ENCODE data around the gene WDFY1.

Gene WDFY1

GRCh38 chr2:223932816-223933800 lies 12.0 kb downstream of the WDFY1 start:
- no peaks in the 10 kb centered on the region for H3K36me3 ChIP-seq (ENCODE audit: control insufficient read depth in 2 of 2, insufficient read depth in 1 of 2, low read length in 2 of 2)
- ChIA-PET POLR2A (no interaction called here), CTCF (interaction anchor here (0.5 kb wide), 1 partner anchor 12 kb away, joined by 4 read pairs; the partner anchor contains the start of gene WDFY1)
- H3K27ac ChIP-seq (ENCODE audit: extremely low read depth, low read depth, low read length), result no peak overlapping the region
- TF ChIP-seq ZFP69B (tag by site-specific recombination; IDR thresholded peaks at IDR 0.05) (peak; percentile 59; the same call in 1 of the 2 replicates), ZNF184 (tag by site-specific recombination; IDR thresholded peaks at IDR 0.05) (no peak), KLF1 (tag by site-specific recombination; IDR thresholded peaks at IDR 0.05) (no peak), INSM2 (tag by site-specific recombination; IDR thresholded peaks at IDR 0.05) (no peak), ZNF792 (tag by site-specific recombination; IDR thresholded peaks at IDR 0.05) (no peak), ZNF37A (tag by site-specific recombination; IDR thresholded peaks at IDR 0.05) (no peak), MEIS1 (CRISPR knock-in tag; IDR thresholded peaks at IDR 0.05; ENCODE audit: borderline replicate concordance) (no peak), WT1 (tag by site-specific recombination; IDR thresholded peaks at IDR 0.05) (no peak), ZNF18 (tag by site-specific recombination; IDR thresholded peaks at IDR 0.05) (no peak), ZNF449 (tag by site-specific recombination; IDR thresholded peaks at IDR 0.05) (no peak), ZNF335 (tag by site-specific recombination; conservative IDR thresholded peaks at IDR 0.05) (peak; percentile 24; the same call in 1 of the 2 replicates), ZFHX2 (tag by site-specific recombination; conservative IDR thresholded peaks at IDR 0.05) (no peak), ZNF518A (tag by site-specific recombination; conservative IDR thresholded peaks at IDR 0.05; ENCODE audit: low read depth) (no peak), ZNF561 (tag by site-specific recombination; IDR thresholded peaks at IDR 0.05; ENCODE audit: borderline replicate concordance) (no peak)
- TF ChIP-seq, protein P1, sequence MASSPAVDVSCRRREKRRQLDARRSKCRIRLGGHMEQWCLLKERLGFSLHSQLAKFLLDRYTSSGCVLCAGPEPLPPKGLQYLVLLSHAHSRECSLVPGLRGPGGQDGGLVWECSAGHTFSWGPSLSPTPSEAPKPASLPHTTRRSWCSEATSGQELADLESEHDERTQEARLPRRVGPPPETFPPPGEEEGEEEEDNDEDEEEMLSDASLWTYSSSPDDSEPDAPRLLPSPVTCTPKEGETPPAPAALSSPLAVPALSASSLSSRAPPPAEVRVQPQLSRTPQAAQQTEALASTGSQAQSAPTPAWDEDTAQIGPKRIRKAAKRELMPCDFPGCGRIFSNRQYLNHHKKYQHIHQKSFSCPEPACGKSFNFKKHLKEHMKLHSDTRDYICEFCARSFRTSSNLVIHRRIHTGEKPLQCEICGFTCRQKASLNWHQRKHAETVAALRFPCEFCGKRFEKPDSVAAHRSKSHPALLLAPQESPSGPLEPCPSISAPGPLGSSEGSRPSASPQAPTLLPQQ (tag by site-specific recombination; IDR thresholded peaks at IDR 0.05), result peak; percentile 85
- H3K4me3 ChIP-seq (ENCODE audit: low read depth, low read length), result no peak overlapping the region
- H3K9me3 ChIP-seq (ENCODE audit: control insufficient read depth, insufficient read depth, low read depth, low read length), result no peaks in the 10 kb centered on the region
- peaks cover 26% of the 10 kb centered on the region for H3K4me1 ChIP-seq (ENCODE audit: control insufficient read depth, insufficient read depth, low read length)
